HCT116 (cell line): ENCODE measurements around the gene PIK3C3. TPM values are rescaled to one million over a fixed set of nuclear protein-coding genes. Genes with fewer than 3 reads are reported as not detected.

ENCODE experiments used
- ATAC-seq: fragments of 200-7000 bp; cut with Tn5 transposase; 2 replicates; pipeline ENCODE4 v1.9.1; 2020; ENCODE audit warnings: mild to moderate bottlenecking, moderate library complexity
- BruUV-seq: library from RNA; stranded (reverse); fragments of 400-500 nt; replicated peaks from 2 replicates; lab custom pipeline; 2021; lab: Mats Ljungman, UMichigan
- CTCF ChIA-PET: fragments of 300-600 bp; sonication (Branson Sonifier 250); formaldehyde crosslinking; loops from one replicate; lab custom pipeline; 2021; ENCODE audit warnings: antibody characterized with exemption; lab: Charles Lee
- POLR2A ChIA-PET: fragments of 300-600, 350-600 bp; sonication (Branson Sonifier 250); formaldehyde crosslinking; loops from one replicate; lab custom pipeline; 2021; ENCODE audit warnings: antibody characterized with exemption; lab: Charles Lee
- RAD21 ChIA-PET, 2 experiments: fragments of 300-600 bp; sonication (Branson Sonifier 250); formaldehyde crosslinking; loops; one replicate each; lab custom pipeline; 2023; ENCODE audit warnings: low total read pairs in 2 of 2; ENCODE audit not compliant: uncharacterized antibody in 2 of 2, unreplicated experiment in 2 of 2, low non-redundant PET in 1 of 2; lab: Charles Lee
- DNase-seq: peaks from one replicate; pipeline ENCODE4 v3.0.0-alpha.2; 2010; ENCODE audit warnings: low read depth, low spot score
- H2AFZ ChIP-seq: fragments of 200-600 bp; shearing (Covaris generic), sonication (generic); 2 replicates; pipeline ENCODE4 v1.6.1; 2017; ENCODE audit warnings: low read depth, mixed run types, mixed read lengths, antibody characterized with exemption, low read length; ENCODE audit not compliant: poor library complexity, severe bottlenecking
- H3K27ac ChIP-seq: 2 replicates; pipeline ENCODE4 v1.5.1; 2012; ENCODE audit warnings: low read depth, low read length
- H3K27me3 ChIP-seq: fragments of 200-600 bp; sonication (generic); 2 replicates; pipeline ENCODE4 v1.6.1; 2016; ENCODE audit warnings: mixed run types, low read length, mixed read lengths; ENCODE audit not compliant: insufficient read depth
- H3K36me3 ChIP-seq, 2 experiments: fragments of 200-500 bp in 1 of 2; fragments of 200-600 bp in 1 of 2; sonication (Bioruptor generic) in 1 of 2; sonication (generic) in 1 of 2; 2 replicates each; pipeline versions ENCODE4 v1.5.1 to v1.6.1; 2014 to 2016; ENCODE audit warnings: low read length in 2 of 2, inconsistent platforms in 1 of 2, mixed read lengths in 1 of 2, mixed run types in 1 of 2; ENCODE audit not compliant: insufficient read depth in 2 of 2, control insufficient read depth in 1 of 2
- H3K4me1 ChIP-seq, 2 experiments: fragments of 200-600 bp in 1 of 2; sonication (generic) in 1 of 2; 2 replicates each; pipeline versions ENCODE4 v1.5.1 to v1.6.1; 2012 to 2017; ENCODE audit warnings: low read length in 2 of 2, inconsistent platforms in 1 of 2, mild to moderate bottlenecking in 1 of 2, mixed read lengths in 1 of 2, mixed run types in 1 of 2, moderate library complexity in 1 of 2; ENCODE audit not compliant: insufficient read depth in 2 of 2, control insufficient read depth in 1 of 2
- H3K4me2 ChIP-seq: fragments of 200-600 bp; sonication (generic); 2 replicates; pipeline ENCODE4 v1.6.1; 2017; ENCODE audit warnings: mixed run types, low read length, mixed read lengths
- H3K4me3 ChIP-seq, 2 experiments: fragments of 200-600 bp in 1 of 2; sonication (generic) in 1 of 2; replicated peaks in 1 of 2; 2 replicates each; pipeline ENCODE4 v1.5.1; 2011 to 2016; ENCODE audit warnings: low read length in 2 of 2, control low read depth in 1 of 2, low read depth in 1 of 2, mild to moderate bottlenecking in 1 of 2, mixed read lengths in 1 of 2, mixed run types in 1 of 2
- H3K79me2 ChIP-seq: fragments of 200-600 bp; sonication (generic); 2 replicates; pipeline ENCODE4 v1.6.1; 2017; ENCODE audit warnings: mild to moderate bottlenecking, mixed run types, low read length, moderate library complexity, mixed read lengths; ENCODE audit not compliant: insufficient read depth
- H3K9ac ChIP-seq: fragments of 200-600 bp; sonication (generic); 2 replicates; pipeline ENCODE4 v1.6.1; 2016; ENCODE audit warnings: low read length, mixed read lengths
- H3K9me2 ChIP-seq: fragments of 200-600 bp; sonication (generic), shearing (Covaris generic); 2 replicates; pipeline ENCODE4 v1.6.1; 2017; ENCODE audit warnings: mixed run types, mild to moderate bottlenecking, moderate library complexity; ENCODE audit not compliant: insufficient read depth
- H3K9me3 ChIP-seq, 2 experiments: fragments of 200-500 bp in 1 of 2; fragments of 200-600 bp in 1 of 2; sonication (Bioruptor generic) in 1 of 2; sonication (generic) in 1 of 2; 2 replicates each; pipeline ENCODE4 v1.6.1; 2014 to 2017; ENCODE audit warnings: low read length in 2 of 2, mixed read lengths in 2 of 2, inconsistent platforms in 1 of 2, low read depth in 1 of 2, mild to moderate bottlenecking in 1 of 2, mixed run types in 1 of 2, moderate library complexity in 1 of 2; ENCODE audit not compliant: control insufficient read depth in 1 of 2, insufficient read depth in 1 of 2
- H4K20me1 ChIP-seq: fragments of 200-600 bp; sonication (generic), shearing (Covaris generic); 2 replicates; pipeline ENCODE4 v1.6.1; 2017; ENCODE audit warnings: mixed run types, mild to moderate bottlenecking, moderate library complexity; ENCODE audit not compliant: insufficient read depth
- CBX3 ChIP-seq: IDR thresholded peaks from 2 replicates; pipeline ENCODE4 v1.6.1; 2012; ENCODE audit warnings: low read depth
- CEBPB ChIP-seq: IDR thresholded peaks from 2 replicates; pipeline ENCODE4 v1.6.1; 2012; ENCODE audit warnings: low read depth
- EGR1 ChIP-seq: IDR thresholded peaks from 2 replicates; pipeline ENCODE4 v1.6.1; 2012; ENCODE audit warnings: low read depth
- EZH2 ChIP-seq: fragments of 200-600 bp; sonication (generic); IDR thresholded peaks from 2 replicates; pipeline ENCODE4 v1.6.1; 2017; ENCODE audit warnings: antibody characterized with exemption, mixed run types
- POLR2A ChIP-seq: IDR thresholded peaks from 2 replicates; pipeline ENCODE4 v1.7.0; 2011; ENCODE audit warnings: borderline replicate concordance; ENCODE audit not compliant: insufficient read depth, insufficient read length; ENCODE audit errors: extremely low read depth
- SIN3A ChIP-seq: IDR thresholded peaks from 2 replicates; pipeline ENCODE4 v1.6.1; 2012; ENCODE audit warnings: low read depth
- YY1 ChIP-seq: IDR thresholded peaks from 2 replicates; pipeline ENCODE4 v1.6.1; 2011; ENCODE audit warnings: low read length, low read depth, moderate library complexity, mild to moderate bottlenecking; ENCODE audit not compliant: insufficient replicate concordance; ENCODE audit errors: extremely low read depth
- ZBTB33 ChIP-seq: IDR thresholded peaks from 2 replicates; pipeline ENCODE4 v1.6.1; 2011; ENCODE audit warnings: mild to moderate bottlenecking, low read length, moderate library complexity; ENCODE audit not compliant: insufficient replicate concordance; ENCODE audit errors: extremely low read depth
- ZFX ChIP-seq: fragments of 450-650 bp; IDR thresholded peaks from 2 replicates; pipeline ENCODE4 v1.6.1; 2017
- intact Hi-C: fragments of 100-400 bp; cut with micrococcal nuclease; formaldehyde crosslinking; loops from 2 replicates; pipeline ENCODE4 v1.10.0; 2022
- total RNA-seq: library from RNA; stranded (reverse); gene quantifications from one replicate; pipeline ENCODE4 v1.2.1, GENCODE V29; 2021; ENCODE audit not compliant: unreplicated experiment
- TF ChIP-seq, protein P1 (sequence below): IDR thresholded peaks from 2 replicates; pipeline ENCODE4 v1.6.1; 2012
- TF ChIP-seq, protein P2 (sequence below): IDR thresholded peaks from 2 replicates; pipeline ENCODE4 v1.6.1; 2012

PIK3C3 gene
- total RNA-seq, 1 experiment from 2014 or later, result 40.4 TPM

DNA sequence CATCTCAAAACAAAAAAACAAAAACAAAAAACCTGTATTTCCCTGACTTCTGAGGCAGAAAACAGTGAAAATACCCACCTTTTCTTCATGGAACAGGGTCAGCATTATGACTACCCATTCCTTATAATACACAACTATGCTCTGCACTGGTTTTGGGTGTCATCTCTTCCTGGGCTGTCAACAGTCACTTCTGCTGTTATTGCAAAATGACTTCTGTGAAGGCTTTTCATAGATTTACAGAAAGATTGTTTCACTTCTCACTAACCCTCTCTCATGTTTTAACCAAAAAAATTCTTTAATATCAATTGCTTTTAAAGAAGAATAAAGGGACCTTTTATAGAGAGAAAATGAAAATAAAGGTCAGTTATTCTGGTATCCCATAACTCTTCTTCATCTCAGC, 26.5 kb upstream of the PIK3C3 start:
- Histone ChIP-seq H3K9ac (no peak overlapping the region), H3K27me3 (no peaks in the 10 kb centered on the region), H3K79me2 (no peaks in the 10 kb centered on the region), H3K4me3 (no peak overlapping the region), H3K27ac (no peak overlapping the region), H3K9me3 (no peaks in the 10 kb centered on the region), H3K4me2 (no peak overlapping the region), H3K4me1 (no peaks in the 10 kb centered on the region), H3K36me3 (no peaks in the 10 kb centered on the region), H4K20me1 (no peaks in the 10 kb centered on the region), H3K9me2 (no peaks in the 10 kb centered on the region), H2AFZ (no peak overlapping the region)
- ChIA-PET POLR2A (no interaction called here), CTCF (no interaction called here), RAD21 (no interaction called here)
- no peak for DNase-seq
- BruUV-seq, result no TSS peak
- no peak for TF ChIP-seq POLR2A
- no peak for TF ChIP-seq YY1
- intact Hi-C loops, result no loop called here
- no peak for ATAC-seq

DNA sequence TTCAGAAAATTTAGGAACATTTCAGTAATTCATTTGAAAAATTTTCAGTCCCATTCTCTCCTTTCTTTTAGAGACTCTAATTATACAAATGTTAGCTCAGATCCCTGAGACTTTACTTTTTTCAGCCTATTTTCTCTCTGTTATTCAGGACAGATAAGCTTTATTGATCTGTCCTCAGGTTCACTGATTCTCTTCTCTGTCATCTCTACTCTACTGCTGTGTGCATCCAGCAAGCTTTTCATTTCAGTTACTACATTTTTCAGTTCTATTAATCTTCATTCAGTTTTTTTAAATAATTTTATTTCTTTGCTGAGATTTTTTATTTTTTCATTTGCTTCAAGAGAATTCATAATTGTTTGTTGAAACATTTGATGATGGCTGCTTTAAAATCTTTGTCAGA, 22.1 kb upstream of the PIK3C3 start:
- Histone ChIP-seq H3K27ac (no peak overlapping the region), H3K9me2 (no peaks in the 10 kb centered on the region)
- intact Hi-C loops, result no loop called here
- RAD21 ChIA-PET, result no interaction called here
- no peak for ATAC-seq
- no peak for TF ChIP-seq EZH2
- TF ChIP-seq, all 23 proteins: peak for 0
- CTCF ChIA-PET, result no interaction called here
- Histone ChIP-seq H3K4me1 (no peaks in the 10 kb centered on the region), H2AFZ (no peak overlapping the region), H3K9ac (no peak overlapping the region), H3K9me3 (no peaks in the 10 kb centered on the region), H3K36me3 (no peaks in the 10 kb centered on the region), H3K4me3 (no peak overlapping the region), H4K20me1 (no peaks in the 10 kb centered on the region), H3K79me2 (no peaks in the 10 kb centered on the region), H3K4me2 (no peak overlapping the region), H3K27me3 (no peaks in the 10 kb centered on the region)
- DNase-seq, result no peak
- no TSS peak for BruUV-seq
- POLR2A ChIA-PET, result no interaction called here

- no peak overlapping the region for H2AFZ ChIP-seq
- H3K36me3 ChIP-seq, result no peaks in the 10 kb centered on the region
- POLR2A ChIA-PET, result no interaction called here
- no peak overlapping the region for H3K27ac ChIP-seq
- ATAC-seq, result no peak
- DNase-seq, result no peak
- H3K27me3 ChIP-seq, result no peaks in the 10 kb centered on the region
- no peaks in the 10 kb centered on the region for H3K9me2 ChIP-seq
- no peaks in the 10 kb centered on the region for H3K9me3 ChIP-seq
- no peak overlapping the region for H3K4me2 ChIP-seq
- H3K79me2 ChIP-seq, result no peaks in the 10 kb centered on the region
- RAD21 ChIA-PET, result no interaction called here
- H3K4me1 ChIP-seq, result peaks cover 0 to 7% of the 10 kb centered on the region in 2 experiments; a peak in 2 of 4 replicates
- intact Hi-C loops, result no loop called here
- BruUV-seq, result no TSS peak
- no peak overlapping the region for H3K4me3 ChIP-seq
- no peaks in the 10 kb centered on the region for H4K20me1 ChIP-seq
- no peak overlapping the region for H3K9ac ChIP-seq
- TF ChIP-seq EGR1 (no peak), CEBPB (no peak), CBX3 (no peak), ZBTB33 (no peak), SIN3A (no peak), ZFX (no peak)
- TF ChIP-seq, protein P1, sequence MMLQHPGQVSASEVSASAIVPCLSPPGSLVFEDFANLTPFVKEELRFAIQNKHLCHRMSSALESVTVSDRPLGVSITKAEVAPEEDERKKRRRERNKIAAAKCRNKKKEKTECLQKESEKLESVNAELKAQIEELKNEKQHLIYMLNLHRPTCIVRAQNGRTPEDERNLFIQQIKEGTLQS, result no peak
- TF ChIP-seq, protein P2, sequence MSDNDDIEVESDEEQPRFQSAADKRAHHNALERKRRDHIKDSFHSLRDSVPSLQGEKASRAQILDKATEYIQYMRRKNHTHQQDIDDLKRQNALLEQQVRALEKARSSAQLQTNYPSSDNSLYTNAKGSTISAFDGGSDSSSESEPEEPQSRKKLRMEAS, result no peak
- CTCF ChIA-PET, result no interaction called here
Measured at GRCh38 chr18:41933778-41934177, 21.3 kb upstream of the PIK3C3 start.
